ENCODE data around the gene KRTAP10-9.
"Not testable (repeated sequence)": the region's sequence is repeated elsewhere in the genome, so short reads cannot be mapped to it uniquely, and the experiment has no call there.

Gene KRTAP10-9

DNA sequence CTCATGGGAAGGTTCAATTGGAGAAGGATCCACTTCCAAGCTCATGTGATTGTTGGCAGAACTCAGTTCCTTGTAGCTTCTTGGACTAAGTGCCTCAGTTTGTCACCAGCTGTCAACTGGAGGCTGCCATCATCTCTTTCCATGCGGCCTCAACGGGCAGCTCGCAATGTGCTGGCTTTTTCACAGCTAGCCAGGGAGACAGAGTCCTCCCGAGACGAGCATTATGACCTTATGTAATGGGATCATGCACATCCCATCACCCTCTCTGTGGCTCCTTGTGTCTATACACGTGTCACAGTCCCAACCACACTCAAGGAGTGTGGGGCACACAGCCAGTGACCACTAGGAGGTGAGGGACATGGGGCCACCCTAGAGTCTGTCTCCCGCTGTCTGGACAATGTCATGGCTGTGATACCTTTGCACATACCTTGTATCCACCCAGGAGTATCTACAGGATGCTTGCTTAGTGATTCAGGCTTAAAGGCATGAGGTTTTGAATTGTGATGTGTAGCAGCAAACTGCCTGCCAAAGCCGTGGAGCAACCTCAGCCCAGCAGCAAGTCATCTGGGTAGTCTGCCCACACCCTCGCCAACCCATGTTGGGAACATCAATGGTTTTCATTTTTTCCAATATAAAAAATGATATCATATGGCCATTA lies 30.7 kb upstream of the KRTAP10-9 start:
- no peak for DNase-seq

DNA sequence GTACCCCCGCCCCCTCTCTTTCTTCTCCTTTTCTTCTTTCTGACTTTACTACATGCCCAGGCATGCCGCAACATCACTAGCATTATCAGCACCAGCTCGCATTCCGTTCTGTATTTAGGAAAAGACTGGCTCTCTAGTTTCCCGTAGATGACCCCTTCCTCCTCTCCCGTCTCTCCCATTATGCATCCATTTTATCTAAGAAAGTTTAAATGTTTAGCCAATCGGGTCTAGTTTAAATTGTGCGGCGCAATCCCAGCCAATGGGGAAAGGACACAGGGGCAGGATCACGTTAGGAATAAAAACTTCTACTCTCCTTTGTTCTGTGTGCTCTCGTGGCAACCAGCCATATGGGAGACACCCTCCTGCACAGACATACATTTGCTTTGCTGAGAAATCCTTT lies 28.8 kb upstream of the KRTAP10-9 start:
- no peak for DNase-seq

DNA sequence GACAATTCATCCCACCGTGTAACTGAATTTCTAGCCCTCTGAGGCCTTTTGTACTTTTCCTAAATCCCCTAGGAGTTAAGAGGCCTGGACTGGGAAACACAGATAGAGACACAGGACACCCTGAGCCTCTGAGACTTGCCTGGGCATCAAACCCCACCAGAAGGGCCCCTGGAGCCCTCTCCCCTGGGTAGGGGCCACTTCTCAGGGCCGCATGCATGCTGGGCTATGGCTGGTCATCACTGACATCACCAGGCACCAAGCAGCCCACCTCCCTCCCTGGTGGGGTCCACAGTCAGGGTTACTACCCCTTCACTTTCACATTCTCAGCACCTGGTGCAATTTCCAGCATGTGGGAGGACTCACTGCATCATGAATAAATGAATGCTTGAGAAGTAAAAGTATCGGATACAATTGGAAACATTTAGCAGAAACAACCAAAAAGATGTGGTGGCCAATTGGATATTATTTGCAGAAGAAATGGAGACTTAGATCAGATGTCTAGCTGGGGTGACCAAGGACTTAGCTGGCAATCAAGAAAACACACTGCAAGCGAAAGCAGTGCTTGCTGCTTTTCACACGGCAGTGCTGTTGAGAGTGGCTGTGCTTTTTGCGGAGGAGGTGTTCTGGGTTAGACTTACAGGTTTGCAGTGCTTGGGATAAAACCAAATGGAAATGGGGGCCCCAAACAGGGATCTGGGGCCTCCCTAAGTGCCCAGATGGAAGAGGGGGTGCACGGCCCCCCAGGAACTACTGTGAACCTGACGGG lies 27.4 kb upstream of the KRTAP10-9 start:
- DNase-seq = no peak

DNA sequence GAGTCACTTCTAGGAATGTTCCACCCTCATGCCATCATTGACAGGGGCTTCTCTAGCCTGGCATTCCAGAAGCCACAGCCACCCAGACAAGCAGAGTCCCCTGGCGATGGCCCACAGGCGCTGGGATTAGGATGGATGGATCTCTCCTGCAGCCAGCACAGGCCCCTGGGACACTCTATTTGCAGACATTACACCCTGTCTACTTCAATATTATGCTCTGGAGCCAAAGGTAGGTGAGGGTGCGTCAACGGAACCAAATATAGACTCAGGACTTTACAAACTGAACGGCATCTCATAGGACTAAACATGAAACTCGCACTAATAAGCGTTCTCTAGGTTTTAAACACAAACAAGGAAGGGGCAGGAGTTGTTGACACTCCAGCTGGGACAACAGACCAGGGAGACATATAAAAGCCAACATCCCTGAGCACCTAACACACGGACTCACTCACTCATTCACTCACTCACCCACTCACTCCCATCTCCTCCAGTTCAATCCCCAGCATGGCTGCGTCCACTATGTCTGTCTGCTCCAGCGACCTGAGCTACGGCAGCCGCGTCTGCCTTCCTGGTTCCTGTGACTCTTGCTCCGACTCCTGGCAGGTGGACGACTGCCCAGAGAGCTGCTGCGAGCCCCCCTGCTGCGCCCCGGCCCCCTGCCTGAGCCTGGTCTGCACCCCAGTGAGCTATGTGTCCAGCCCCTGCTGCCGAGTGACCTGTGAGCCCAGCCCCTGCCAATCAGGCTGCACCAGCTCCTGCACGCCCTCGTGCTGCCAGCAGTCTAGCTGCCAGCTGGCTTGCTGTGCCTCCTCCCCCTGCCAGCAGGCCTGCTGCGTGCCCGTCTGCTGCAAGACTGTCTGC lies 26.5 kb upstream of the KRTAP10-9 start, which contains the start of gene KRTAP10-7:
Gene KRTAP10-7 (plus strand): TSS at position 480 of the 861 bp plus-strand sequence. CDS start 25 bp downstream, at position 505.
- DNase-seq = not testable (repeated sequence)

DNA sequence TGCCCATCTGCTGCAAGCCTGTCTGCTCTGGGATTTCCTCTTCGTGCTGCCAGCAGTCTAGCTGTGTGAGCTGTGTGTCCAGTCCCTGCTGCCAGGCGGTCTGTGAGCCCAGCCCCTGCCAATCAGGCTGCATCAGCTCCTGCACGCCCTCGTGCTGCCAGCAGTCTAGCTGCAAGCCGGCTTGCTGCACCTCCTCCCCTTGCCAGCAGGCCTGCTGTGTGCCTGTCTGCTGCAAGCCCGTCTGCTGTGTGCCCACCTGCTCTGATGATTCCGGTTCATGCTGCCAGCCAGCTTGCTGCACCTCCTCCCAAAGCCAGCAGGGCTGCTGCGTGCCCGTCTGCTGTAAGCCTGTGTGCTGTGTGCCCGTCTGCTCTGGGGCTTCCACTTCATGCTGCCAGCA lies 25.8 kb upstream of the KRTAP10-9 start:
- not testable (repeated sequence) for DNase-seq

DNA sequence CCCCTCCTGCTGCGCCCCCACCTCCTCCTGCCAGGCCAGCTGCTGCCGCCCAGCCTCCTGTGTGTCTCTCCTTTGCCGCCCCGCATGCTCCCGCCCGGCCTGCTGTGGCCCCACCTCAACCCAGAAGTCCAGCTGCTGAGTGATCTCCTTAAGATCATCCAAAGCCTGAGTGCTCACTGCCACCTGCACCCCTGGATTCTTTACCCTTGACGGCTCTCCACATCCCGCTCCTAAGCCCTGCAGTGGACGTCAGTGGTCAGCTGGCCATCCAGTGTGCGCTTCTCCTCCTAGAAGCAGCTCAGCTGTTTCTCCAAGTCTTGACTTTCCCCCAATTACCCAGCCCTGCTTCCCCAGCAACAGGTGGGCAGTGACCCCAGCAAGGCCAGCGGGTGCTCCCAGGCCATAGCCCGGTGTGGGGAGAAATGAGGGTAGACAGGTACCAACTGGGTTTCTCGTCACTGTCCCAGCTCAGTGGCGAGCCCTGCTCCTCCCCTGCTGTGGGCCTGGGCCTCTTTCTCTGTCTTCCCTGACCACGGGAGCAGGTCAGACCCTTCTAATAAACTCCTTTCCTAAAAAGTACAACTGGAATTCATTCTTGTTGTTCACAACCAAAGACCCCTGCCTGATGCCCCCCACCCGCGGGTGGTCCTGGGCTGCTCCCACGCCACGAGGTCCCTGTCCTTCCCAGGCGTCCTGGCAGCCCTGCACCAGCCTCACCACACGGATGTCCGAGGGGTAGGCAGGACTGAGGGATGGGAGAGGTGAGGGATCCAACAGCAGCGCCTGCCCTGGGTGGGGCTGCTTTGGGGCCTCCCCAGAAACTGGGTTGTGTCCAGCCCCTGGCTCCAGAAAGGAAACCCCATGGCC lies 25.1 kb upstream of the KRTAP10-9 start:
- no peak for DNase-seq

DNA sequence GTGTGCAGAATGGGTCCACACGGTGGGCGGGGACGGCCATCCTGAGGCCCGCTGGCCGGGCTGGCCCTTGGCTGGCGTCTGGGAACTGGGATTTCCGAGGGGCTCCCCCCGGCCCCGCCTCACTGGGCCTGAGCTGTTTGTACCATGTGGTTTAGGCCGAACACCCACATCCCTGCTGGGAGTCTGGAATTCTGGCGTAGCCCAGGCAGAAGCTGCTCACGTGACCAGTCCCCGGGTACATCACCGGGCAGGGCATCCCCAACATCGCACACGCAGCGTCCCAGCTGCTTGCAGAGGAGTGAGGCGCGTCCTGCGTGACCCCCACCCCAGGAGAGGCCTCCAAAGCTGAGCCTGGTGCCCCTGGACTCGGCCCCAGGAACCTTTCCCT lies 24.4 kb upstream of the KRTAP10-9 start:
- no peak for DNase-seq

DNA sequence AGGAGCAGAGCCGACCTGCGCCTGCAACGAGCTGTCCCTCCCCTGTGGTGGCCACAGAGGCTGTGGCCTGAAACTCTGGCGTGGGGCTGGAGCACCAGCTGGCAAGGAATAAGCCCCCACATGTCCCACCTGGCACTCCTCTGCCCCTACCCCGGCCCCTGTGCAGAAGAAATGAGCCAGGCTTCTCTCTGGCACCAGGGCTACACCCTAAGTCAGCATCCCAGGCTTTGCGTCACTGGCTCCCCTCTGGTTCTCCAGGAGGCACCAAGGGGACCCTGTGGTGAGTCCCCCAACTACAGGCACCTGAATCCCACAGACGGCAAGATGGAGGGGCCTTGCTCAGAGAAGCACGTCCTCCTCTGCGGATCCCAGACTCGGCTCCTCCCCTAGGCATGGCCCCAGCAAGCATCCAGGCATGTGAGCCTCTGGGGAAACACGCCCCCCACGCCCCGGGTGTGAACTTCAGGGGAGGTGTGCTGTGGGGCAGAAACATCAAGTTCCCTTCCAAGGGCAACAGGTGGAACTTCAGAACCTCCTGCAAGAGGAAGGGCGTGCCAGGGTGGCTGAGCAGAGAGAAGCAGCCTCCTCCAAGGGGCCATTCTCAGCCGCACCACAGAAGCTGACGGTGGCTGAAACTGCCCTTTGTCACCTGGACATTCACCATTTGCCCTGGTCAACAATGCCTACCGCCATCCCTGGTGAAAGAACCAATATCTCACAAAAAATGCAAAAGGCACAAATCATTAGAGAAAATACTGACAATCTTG lies 23.6 kb upstream of the KRTAP10-9 start:
- DNase-seq = no peak

DNA sequence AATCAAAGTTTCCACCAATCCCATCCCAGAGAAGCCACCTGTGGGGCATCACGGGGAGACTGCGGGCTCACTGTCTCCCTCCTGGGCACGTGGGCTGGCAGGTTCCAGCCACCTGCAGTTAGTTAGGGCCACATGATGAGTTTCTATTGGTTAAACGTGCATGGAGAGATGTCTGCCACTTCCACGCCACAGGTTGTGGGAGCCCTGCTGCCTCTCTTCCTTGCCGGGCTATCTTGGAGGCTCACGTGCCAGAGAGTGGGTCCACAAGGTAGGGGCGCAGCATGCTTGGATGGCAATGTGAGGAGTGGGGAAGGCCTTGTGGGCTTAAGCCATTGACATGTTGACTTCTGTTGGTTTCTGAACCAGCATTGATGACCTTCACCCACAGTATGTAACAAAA lies 23.0 kb upstream of the KRTAP10-9 start:
- no peak for DNase-seq

DNA sequence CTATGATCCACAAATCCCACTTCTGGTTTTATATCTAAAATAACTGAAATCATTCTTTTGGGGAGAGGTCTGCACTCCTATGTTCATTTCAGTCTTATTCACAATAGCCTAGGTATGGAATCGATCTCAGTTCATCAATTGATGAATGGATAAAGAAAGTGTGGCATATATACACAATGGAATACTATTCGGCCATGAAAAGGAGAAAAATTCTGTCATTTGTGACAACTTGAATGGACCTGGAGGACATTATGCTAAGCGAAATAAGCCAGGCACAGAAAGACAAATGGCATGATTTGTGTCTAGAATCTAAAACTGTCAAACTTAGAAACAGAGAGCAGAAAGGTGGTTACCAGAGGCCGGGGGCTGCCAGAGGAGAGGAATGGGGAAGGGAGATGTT lies 20.4 kb upstream of the KRTAP10-9 start:
- no peak for DNase-seq

DNA sequence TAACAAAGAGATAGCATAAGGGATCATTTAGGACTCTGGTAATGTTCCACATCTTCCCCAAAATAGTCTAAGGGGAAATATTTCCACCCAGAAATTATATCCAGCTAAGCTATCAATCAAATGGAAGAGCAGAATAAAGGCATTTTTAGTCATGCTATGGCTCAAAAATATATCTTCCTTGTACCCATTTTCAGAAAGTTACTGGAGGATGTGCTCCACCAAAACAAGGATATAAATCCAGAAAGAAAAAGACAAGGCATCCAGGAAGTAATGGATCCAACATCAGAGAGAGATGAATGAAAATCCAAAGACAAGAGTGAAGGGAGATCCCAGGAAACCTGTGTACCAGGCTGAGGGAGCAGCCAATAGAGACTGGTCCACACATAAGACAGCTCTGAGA lies 17.7 kb upstream of the KRTAP10-9 start:
- no peak for DNase-seq

DNA sequence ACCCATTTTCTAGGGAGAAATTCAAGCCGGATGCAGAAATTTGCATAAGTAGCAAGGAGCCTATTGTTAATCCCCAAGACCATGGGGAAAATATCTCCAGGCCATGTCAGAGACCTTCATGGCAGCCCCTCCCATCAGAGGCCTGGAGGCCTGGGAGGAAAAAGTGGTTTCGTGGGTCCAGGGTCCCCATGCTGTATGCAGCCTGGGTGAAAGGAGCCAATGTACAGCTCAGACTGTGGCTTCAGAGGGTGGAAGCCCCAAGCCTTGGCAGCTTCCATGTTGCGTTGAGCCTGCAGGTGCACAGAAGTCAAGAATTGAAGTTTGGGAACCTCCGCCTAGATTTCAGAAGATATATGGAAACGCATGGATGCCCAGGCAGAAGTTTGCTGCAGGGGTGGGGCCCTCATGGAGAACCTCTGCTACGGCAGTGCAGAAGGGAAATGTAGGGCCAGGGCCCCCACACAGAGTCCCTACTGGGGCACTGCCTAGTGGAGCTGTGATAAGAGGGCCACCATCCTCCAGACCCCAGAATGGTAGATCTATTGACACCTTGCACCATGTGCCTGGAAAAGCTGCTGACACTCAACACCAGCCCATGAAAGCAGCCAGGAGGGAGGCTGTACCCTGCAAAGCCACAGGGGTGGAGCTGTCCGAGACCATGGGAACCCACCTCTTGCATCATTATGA lies 16.6 kb upstream of the KRTAP10-9 start:
- DNase-seq = not testable (repeated sequence)

DNA sequence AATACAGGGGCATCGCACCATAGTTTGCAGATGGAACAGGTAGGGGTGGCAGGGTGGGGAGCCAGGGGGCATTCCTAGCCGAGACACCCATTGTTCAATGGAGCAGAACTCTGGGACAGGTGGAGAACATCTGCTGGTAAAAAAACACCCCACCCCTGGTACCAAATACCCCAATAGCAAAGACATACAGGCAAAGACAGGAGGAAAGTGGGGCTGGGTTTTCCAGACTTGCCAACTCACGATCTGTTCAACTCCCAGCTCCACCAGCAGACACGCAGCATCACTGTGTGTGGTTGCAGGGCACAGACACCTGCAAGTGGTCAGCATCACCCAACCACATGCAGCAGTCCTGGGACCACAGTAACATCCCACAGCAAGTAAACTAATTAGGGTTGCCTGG lies 15.3 kb upstream of the KRTAP10-9 start:
- no peak for DNase-seq

DNA sequence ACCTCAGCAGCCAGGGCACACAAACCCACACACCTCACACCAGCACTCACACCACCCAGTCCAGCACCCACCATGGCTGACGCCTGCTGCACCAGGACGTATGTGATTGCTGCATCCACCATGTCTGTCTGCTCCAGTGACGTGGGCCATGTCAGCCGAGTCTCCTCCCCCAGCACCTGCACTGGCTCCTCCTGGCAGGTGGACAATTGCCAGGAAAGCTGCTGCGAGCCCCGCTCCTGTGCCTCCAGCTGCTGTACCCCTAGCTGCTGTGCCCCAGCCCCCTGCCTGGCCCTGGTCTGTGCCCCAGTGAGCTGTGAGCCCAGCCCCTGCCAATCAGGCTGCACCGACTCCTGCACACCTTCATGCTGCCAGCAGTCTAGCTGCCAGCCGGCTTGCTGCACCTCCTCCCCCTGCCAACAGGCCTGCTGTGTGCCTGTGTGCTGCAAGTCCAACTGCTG lies 14.8 kb upstream of the KRTAP10-9 start, which contains the start of gene KRTAP10-8:
Gene KRTAP10-8 (plus strand): TSS at position 51 of the 458 bp plus-strand sequence. CDS start 22 bp downstream, at position 73.
- DNase-seq = no peak

DNA sequence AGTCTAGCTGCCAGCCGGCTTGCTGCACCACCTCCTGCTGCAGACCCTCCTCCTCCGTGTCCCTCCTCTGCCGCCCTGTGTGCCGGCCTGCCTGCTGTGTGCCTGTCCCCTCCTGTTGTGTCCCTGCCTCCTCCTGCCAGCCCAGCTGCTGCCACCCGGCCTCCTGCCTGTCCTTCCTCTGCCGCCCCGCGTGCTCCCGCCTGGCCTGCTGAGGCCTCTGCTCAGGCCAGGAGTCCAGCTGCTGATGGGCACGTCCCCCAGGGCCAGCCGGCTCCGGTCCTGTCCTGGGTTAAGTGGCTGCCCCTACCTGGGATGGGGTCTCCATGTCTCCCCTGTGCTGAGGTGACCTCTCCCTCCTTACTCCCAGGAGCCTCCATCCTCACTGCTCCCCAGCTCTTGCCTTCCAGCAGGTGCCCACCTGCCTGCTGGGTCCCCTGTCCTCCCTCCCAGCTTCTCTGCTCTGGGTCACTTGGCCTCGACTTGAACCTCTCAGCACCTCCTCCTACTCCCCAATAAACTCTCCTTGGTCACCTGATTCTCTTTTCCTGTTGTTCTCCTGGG lies 14.1 kb upstream of the KRTAP10-9 start:
- DNase-seq = no peak

DNA sequence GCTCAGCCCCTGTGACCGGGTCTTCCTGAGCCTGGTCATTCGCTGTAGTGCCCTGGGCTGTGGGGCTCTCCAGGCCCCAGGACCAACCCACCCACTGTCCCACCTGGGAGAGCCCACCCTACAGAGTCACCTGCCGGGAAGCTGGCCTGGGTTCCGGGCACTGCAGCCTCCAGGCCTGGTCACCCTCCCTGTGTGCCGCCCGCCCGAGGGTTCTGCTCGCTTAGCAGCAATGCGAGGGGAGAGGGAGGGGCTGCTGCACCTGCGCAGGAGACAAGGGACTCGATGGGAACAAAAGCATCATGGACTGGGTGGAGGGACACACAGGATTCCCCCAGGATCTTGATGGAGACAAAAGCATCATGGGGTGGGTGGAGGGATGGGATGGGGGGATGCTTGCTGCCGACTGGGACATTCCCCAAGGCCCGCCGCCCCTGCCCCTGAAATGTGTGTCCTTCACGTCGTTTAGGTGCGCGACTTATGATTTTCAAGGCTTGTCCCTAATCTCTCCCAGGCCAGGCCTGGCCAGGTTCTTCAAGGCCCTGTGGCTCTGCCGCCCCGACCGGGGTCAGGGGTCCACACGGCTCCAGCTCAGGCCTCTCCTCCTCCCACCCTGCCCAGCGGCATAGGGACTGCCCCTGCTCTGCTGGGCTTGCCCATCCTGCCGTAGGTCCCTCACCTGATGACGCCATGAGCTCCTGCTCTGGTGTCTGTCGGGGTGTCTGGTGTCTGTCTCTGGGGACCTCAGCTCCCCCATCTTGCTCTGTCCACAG lies 13.3 kb upstream of the KRTAP10-9 start:
- DNase-seq = no peak

DNA sequence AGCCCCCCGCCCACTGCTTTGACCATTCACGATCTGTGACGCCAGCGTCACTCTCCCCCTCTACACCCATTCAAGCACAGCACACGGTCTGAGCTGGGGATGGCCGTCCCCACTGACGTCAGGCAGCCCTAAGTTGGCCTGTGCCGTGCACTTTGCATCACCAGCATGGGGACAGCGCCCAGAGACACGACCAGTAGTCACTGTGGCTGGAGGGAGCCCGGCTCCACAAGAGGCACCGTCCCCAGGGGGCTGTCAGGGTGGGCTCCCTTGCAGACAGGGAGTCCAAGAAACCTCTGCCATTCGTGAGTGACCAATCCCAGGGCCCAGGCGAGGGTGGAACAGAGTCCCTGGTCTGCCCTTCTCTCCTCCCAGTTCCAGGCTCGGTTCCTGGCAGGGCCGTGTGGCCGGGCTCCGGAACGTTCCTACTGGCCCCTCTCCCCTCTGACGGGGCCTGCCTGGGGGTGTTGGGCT lies 12.7 kb upstream of the KRTAP10-9 start:
- DNase-seq = no peak

DNA sequence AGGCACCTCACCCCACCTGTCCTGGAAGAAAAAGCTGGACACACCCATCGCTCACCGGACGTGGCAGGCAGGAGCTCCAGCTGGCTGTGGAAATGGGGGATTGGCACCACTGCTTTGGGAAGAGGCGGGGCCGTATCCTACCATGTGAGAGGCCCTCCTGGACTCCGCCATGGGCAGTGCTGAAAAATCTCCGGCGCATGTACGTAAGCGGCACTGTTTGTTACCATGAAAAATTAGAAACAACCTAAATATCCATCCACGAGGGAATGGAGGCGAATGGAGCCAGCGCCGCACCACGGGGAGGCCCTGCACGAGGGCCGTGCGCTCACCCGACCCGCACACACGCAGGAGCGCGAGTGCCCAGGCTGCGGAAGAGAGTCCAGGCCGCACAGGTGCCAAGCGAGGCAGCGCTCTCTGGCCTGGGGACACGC lies 11.9 kb upstream of the KRTAP10-9 start:
- DNase-seq = no peak

DNA sequence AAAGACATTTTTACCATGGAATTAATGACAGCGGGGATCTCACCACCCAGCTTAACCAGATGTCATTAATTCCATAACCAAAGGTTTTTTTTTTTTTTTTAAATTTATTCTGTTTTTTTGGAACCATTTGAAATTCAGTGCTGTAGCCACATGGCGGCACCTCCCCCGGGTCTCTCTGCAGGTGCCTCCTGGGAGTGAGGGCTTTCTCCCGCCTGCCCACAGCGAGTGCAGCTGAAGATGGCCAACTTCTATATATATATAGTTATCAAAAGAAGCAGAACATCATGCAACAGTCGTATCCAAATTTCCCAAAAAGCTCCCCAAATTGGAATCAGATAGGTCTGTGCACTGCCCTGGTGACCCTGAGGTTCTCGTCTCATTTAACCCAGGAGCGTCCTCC lies 11.4 kb upstream of the KRTAP10-9 start:
- no peak for DNase-seq

Measured in stimulated activated naive CD4-positive, alpha-beta T cell treated with Interleukin-2 at 50 U/mL for 16 hours (primary cell).